PC-9 (cell line): ENCODE measurements around the gene UGT1A5. TPM values are rescaled to one million over a fixed set of nuclear protein-coding genes. Genes with fewer than 3 reads are reported as not detected.

Source experiments
- BruUV-seq: library from RNA; stranded (reverse); fragments of 400-500 nt; replicated peaks from 2 replicates; lab custom pipeline; 2021; lab: Mats Ljungman, UMichigan
- CTCF ChIA-PET: fragments of 300-600 bp; sonication (Branson Sonifier 250); formaldehyde crosslinking; loops from one replicate; lab custom pipeline; 2022; ENCODE audit warnings: antibody characterized with exemption; lab: Charles Lee
- POLR2A ChIA-PET: fragments of 300-600 bp; sonication (Branson Sonifier 250); formaldehyde crosslinking; loops from one replicate; lab custom pipeline; 2022; ENCODE audit warnings: antibody characterized with exemption; ENCODE audit not compliant: unreplicated experiment; lab: Charles Lee
- DNase-seq, 2 experiments: peaks; one replicate each; pipeline versions ENCODE4 v3.0.0 to v3.0.0-alpha.2; 2015 to 2022; ENCODE audit warnings: mixed read lengths in 1 of 2
- H2AFZ ChIP-seq: fragments of 200-600 bp; sonication (generic); 2 replicates; pipeline ENCODE4 v1.8.1; 2017; ENCODE audit warnings: antibody characterized with exemption
- H3F3A ChIP-seq: fragments of 200-600 bp; sonication (generic); 2 replicates; pipeline ENCODE4 v1.8.1; 2017; ENCODE audit warnings: antibody characterized with exemption, mild to moderate bottlenecking, low read depth; ENCODE audit not compliant: insufficient read depth
- H3K27ac ChIP-seq: fragments of 200-600 bp; sonication (generic); 2 replicates; pipeline ENCODE4 v1.6.1; 2016; ENCODE audit warnings: mixed run types
- H3K27me3 ChIP-seq: fragments of 200-600 bp; sonication (generic); 2 replicates; pipeline ENCODE4 v1.6.1; 2016; ENCODE audit warnings: low read depth, mixed run types; ENCODE audit not compliant: insufficient read depth
- H3K36me3 ChIP-seq: fragments of 200-600 bp; sonication (generic); 2 replicates; pipeline ENCODE4 v1.6.1; 2016; ENCODE audit warnings: low read depth, mixed run types
- H3K4me1 ChIP-seq: fragments of 200-600 bp; sonication (generic); replicated peaks from 2 replicates; pipeline ENCODE4 v1.6.1; 2016; ENCODE audit warnings: mixed run types; ENCODE audit not compliant: insufficient read depth
- H3K4me2 ChIP-seq: fragments of 200-600 bp; sonication (generic); 2 replicates; pipeline ENCODE4 v1.6.1; 2017; ENCODE audit warnings: mixed run types
- H3K4me3 ChIP-seq: fragments of 200-600 bp; sonication (generic); 2 replicates; pipeline ENCODE4 v1.6.1; 2016; ENCODE audit warnings: mixed run types
- H3K79me2 ChIP-seq: fragments of 200-600 bp; sonication (generic); 2 replicates; pipeline ENCODE4 v1.6.1; 2017; ENCODE audit warnings: low read depth, mixed run types
- H3K9me2 ChIP-seq: fragments of 200-600 bp; sonication (generic); 2 replicates; pipeline ENCODE4 v1.8.1; 2017; ENCODE audit warnings: mild to moderate bottlenecking; ENCODE audit not compliant: insufficient read depth
- H3K9me3 ChIP-seq: fragments of 200-600 bp; sonication (generic); 2 replicates; pipeline ENCODE4 v1.8.1; 2016; ENCODE audit warnings: low read depth; ENCODE audit not compliant: insufficient read depth
- H4K20me1 ChIP-seq: fragments of 200-600 bp; sonication (generic); 2 replicates; pipeline ENCODE4 v1.8.1; 2017; ENCODE audit not compliant: insufficient read depth
- CTCF ChIP-seq: fragments of 200-600 bp; sonication (generic); conservative IDR thresholded peaks from 2 replicates; pipeline ENCODE4 v1.6.1; 2017; ENCODE audit warnings: mixed run types, antibody characterized with exemption, mild to moderate bottlenecking, moderate library complexity
- EZH2 ChIP-seq: fragments of 200-600 bp; sonication (generic); IDR thresholded peaks from 2 replicates; pipeline ENCODE4 v1.8.0; 2017; ENCODE audit warnings: antibody characterized with exemption, low read depth
- intact Hi-C: fragments of 100-400 bp; cut with micrococcal nuclease; formaldehyde crosslinking; loops from one replicate; pipeline ENCODE4 v1.10.0; 2022; ENCODE audit not compliant: unreplicated experiment
- total RNA-seq: library from RNA; stranded (reverse); gene quantifications from 2 replicates; pipeline ENCODE4 v1.2.3, GENCODE V29; 2021

UGT1A5 gene
- total RNA-seq, 1 experiment from 2014 or later, result 71.3 TPM

- Histone ChIP-seq H3K4me3 (no peak overlapping the region), H3K4me1 (no peaks in the 10 kb centered on the region), H3K27me3 (no peaks in the 10 kb centered on the region), H4K20me1 (peaks cover 12% of the 10 kb centered on the region; the same call in 1 of the 2 replicates), H3K9me3 (no peaks in the 10 kb centered on the region; the same call in 1 of the 2 replicates), H3K9me2 (no peaks in the 10 kb centered on the region), H3K36me3 (peaks cover 47% of the 10 kb centered on the region), H3K79me2 (no peaks in the 10 kb centered on the region; the same call in 1 of the 2 replicates), H2AFZ (no peak overlapping the region), H3F3A (peaks cover 78% of the 10 kb centered on the region; the same call in 1 of the 2 replicates), H3K4me2 (no peak overlapping the region), H3K27ac (no peak overlapping the region)
- intact Hi-C loops, result no loop called here
- ChIA-PET CTCF (no interaction called here), POLR2A (no interaction called here)
- no peak for DNase-seq
- BruUV-seq, result no TSS peak
- TF ChIP-seq CTCF (no peak), EZH2 (no peak)
These were observed 59.9 kb downstream of the UGT1A5 start for GRCh38 chr2:233772583-233772982.

GRCh38 chr2:233773854-233774253, 61.1 kb downstream of the UGT1A5 start:
- no peaks in the 10 kb centered on the region for H3K27me3 ChIP-seq
- H4K20me1 ChIP-seq, result peaks cover 5% of the 10 kb centered on the region; the same call in 1 of the 2 replicates
- no peaks in the 10 kb centered on the region for H3K4me1 ChIP-seq
- ChIA-PET CTCF (no interaction called here), POLR2A (interaction anchor here (0.7 kb wide), 1 partner anchor 16 kb away, joined by 6 read pairs; no protein-coding TSS in a partner anchor)
- peaks cover 39% of the 10 kb centered on the region for H3K36me3 ChIP-seq
- no peak overlapping the region for H3K4me3 ChIP-seq
- BruUV-seq, result no TSS peak
- intact Hi-C loops, result no loop called here
- TF ChIP-seq EZH2, result no peak
- TF ChIP-seq CTCF, result no peak
- H3K4me2 ChIP-seq, result no peak overlapping the region
- H3K9me3 ChIP-seq, result no peaks in the 10 kb centered on the region; the same call in 1 of the 2 replicates
- no peaks in the 10 kb centered on the region for H3K9me2 ChIP-seq
- H3F3A ChIP-seq, result peaks cover 70% of the 10 kb centered on the region; the same call in 1 of the 2 replicates
- H3K79me2 ChIP-seq, result no peaks in the 10 kb centered on the region; the same call in 1 of the 2 replicates
- no peak overlapping the region for H2AFZ ChIP-seq
- no peak overlapping the region for H3K27ac ChIP-seq
- DNase-seq, result no peak

GRCh38 chr2:233775414-233775813, 62.7 kb downstream of the UGT1A5 start:
- no peaks in the 10 kb centered on the region for H3K79me2 ChIP-seq
- peaks cover 24% of the 10 kb centered on the region for H3K36me3 ChIP-seq
- ChIA-PET POLR2A (interaction anchor here (0.8 kb wide), 2 partner anchors 70 to 73 kb away, joined by 3 to 13 read pairs; no protein-coding TSS in a partner anchor), CTCF (interaction anchor here (0.6 kb wide), 1 partner anchor 26 kb away, joined by 4 read pairs; no protein-coding TSS in a partner anchor)
- H3F3A ChIP-seq, result peaks cover 55% of the 10 kb centered on the region; the same call in 1 of the 2 replicates
- no peaks in the 10 kb centered on the region; the same call in 1 of the 2 replicates for H3K9me3 ChIP-seq
- intact Hi-C loops, result no loop called here
- TF ChIP-seq CTCF, result no peak
- no peaks in the 10 kb centered on the region for H3K9me2 ChIP-seq
- H3K4me2 ChIP-seq, result no peak overlapping the region
- H3K4me3 ChIP-seq, result no peak overlapping the region
- BruUV-seq, result TSS peak; percentile 4
- H4K20me1 ChIP-seq, result peaks cover under 1% of the 10 kb centered on the region; the same call in 1 of the 2 replicates
- H2AFZ ChIP-seq, result no peak overlapping the region
- H3K4me1 ChIP-seq, result no peaks in the 10 kb centered on the region
- H3K27me3 ChIP-seq, result no peaks in the 10 kb centered on the region
- H3K27ac ChIP-seq, result no peak overlapping the region
- DNase-seq, result peak in 1 of 2 experiments; percentile 43
